Fibroblast of villous mesenchyme (primary cell): ENCODE results near the gene C5AR1. TPM values are rescaled to one million over a fixed set of nuclear protein-coding genes. Genes with fewer than 3 reads are reported as not detected.

ENCODE experiments used
- DNase-seq: peaks from one replicate; pipeline ENCODE4 v3.0.0-alpha.2; 2010; ENCODE audit warnings: low read depth
- H3K4me3 ChIP-seq: 2 replicates; pipeline ENCODE4 v1.5.1; 2011; ENCODE audit warnings: low read depth, mild to moderate bottlenecking, low read length
- total RNA-seq: library from RNA; depleted of rRNA; stranded (reverse); fragments of >200 nt; gene quantifications from 2 replicates; pipeline ENCODE4 v1.2.3, GENCODE V29; 2012
- TF ChIP-seq, protein P1 (sequence below): IDR thresholded peaks from 2 replicates; pipeline ENCODE4 v1.5.1; 2012; ENCODE audit warnings: low read depth, mild to moderate bottlenecking, low read length; ENCODE audit not compliant: insufficient read depth

Gene C5AR1
- total RNA-seq, 1 donor, result 0.43 TPM

DNA sequence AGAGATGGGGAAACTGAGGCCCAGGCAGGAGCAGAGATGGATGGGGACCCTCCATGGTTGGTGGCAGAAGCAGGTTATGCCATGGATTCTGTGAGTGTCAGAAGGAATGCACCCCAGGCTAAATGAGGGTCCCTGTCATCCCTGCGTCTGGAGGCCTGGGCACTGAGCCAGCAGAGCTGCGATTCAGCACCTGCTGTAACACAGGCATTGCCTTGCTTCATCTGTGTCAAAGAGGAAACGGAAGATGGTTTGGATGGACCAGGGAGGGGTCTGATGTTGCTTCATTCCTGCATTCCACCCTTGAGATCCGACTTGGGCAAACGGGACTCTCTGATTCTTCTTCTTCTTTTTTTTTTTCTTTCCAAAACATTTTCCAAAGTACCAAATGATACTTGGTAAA is 1.2 kb downstream of the C5AR1 start:
- peak; percentile 40 for DNase-seq
- TF ChIP-seq, protein P1, sequence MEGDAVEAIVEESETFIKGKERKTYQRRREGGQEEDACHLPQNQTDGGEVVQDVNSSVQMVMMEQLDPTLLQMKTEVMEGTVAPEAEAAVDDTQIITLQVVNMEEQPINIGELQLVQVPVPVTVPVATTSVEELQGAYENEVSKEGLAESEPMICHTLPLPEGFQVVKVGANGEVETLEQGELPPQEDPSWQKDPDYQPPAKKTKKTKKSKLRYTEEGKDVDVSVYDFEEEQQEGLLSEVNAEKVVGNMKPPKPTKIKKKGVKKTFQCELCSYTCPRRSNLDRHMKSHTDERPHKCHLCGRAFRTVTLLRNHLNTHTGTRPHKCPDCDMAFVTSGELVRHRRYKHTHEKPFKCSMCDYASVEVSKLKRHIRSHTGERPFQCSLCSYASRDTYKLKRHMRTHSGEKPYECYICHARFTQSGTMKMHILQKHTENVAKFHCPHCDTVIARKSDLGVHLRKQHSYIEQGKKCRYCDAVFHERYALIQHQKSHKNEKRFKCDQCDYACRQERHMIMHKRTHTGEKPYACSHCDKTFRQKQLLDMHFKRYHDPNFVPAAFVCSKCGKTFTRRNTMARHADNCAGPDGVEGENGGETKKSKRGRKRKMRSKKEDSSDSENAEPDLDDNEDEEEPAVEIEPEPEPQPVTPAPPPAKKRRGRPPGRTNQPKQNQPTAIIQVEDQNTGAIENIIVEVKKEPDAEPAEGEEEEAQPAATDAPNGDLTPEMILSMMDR, result no peak
- no peak overlapping the region for H3K4me3 ChIP-seq

DNA sequence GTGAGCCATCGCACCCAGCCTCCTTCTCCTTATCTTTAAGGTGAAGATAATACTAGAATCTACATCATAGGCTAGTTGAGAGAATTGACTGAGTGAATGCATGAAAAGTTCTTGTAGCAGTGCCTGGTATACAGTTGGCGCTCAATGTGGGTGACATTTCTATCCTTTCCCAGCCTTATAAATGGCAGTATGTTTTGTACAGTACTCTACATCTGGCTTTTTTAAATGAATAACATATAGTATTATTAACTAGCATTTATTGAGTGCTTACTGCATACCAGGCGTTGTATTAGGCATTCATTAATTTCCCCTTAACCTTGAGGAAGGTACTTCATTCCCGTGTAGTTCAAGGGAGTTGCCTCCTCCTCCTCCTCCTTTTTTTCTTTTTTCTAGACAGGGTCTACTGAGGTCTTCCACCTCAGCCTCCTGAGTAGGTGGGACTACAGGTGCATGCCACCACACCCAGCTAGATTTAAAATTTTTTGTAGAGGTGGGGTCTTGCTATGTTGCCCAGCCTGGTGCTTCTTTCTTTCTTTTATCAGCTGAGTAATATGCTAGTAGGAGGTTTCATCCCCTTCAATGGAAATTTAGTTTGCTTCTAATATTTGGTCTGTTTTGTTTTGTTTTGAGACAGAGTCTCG is 2.8 kb downstream of the C5AR1 start:
- no peak for DNase-seq
- H3K4me3 ChIP-seq, result no peak overlapping the region
- TF ChIP-seq, protein P1, result no peak

GRCh38 chr19:47313754-47314295 is 4.2 kb downstream of the C5AR1 start:
- DNase-seq, result no peak
- H3K4me3 ChIP-seq, result no peak overlapping the region
- TF ChIP-seq, protein P1, result no peak

- H3K4me3 ChIP-seq, result no peak overlapping the region
- TF ChIP-seq, protein P1, result no peak
- peak; percentile 96 for DNase-seq
Measured at GRCh38 chr19:47315125-47315821, 5.6 kb downstream of the C5AR1 start.

DNA sequence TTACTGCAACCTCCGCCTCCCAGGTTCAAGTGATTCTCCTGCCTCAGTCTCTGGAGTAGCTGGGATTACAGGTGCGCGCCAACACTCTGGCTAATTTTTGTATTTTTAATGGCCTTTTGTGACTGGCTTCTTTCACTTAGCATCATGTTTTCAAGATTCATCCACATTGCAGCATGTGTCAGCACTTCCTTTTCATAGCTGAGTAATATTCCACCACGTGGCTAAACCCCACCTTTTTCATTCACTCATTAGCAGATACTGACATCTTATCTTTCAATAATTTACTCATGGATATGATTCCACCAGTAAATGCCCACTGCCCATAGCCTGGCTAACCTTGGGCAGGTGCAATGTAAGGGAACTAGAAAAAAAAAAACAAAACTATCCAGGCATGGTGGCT is 6.9 kb downstream of the C5AR1 start:
- H3K4me3 ChIP-seq, result no peak overlapping the region
- DNase-seq, result no peak
- TF ChIP-seq, protein P1, result no peak

- no peak for DNase-seq
- TF ChIP-seq, protein P1, result no peak
- no peak overlapping the region for H3K4me3 ChIP-seq
Measured at GRCh38 chr19:47319923-47320871, 10.5 kb downstream of the C5AR1 start.
